IMR-90 (cell line): ENCODE data around the gene GRIK3. TPM values are rescaled to one million over a fixed set of nuclear protein-coding genes. Genes with fewer than 3 reads are reported as not detected.

Experiments
- ATAC-seq: fragments of 200-7000 bp; cut with Tn5 transposase; 2 replicates; pipeline ENCODE4 v1.9.1; 2020; ENCODE audit warnings: low read depth, mild to moderate bottlenecking, moderate library complexity
- BruUV-seq: library from RNA; stranded (reverse); fragments of 400-500 nt; replicated peaks from 2 replicates; lab custom pipeline; 2021; lab: Mats Ljungman, UMichigan
- CTCF ChIA-PET: fragments of 300-600 bp; formaldehyde crosslinking; extraction: SDS; loops from one replicate; lab custom pipeline; 2021; ENCODE audit warnings: antibody characterized with exemption; lab: Yijun Ruan, JAX
- POLR2A ChIA-PET: fragments of 300-600 bp; sonication (Branson Sonifier 250); formaldehyde crosslinking; loops from one replicate; lab custom pipeline; 2022; ENCODE audit warnings: antibody characterized with exemption; ENCODE audit not compliant: unreplicated experiment; lab: Charles Lee
- DNase-seq: peaks from one replicate; pipeline ENCODE4 v3.0.0; 2013
- H2AFZ ChIP-seq: replicated peaks from 2 replicates; pipeline ENCODE3; 2013; ENCODE audit warnings: low read length, mild to moderate bottlenecking; ENCODE audit not compliant: poor library complexity
- H2AK5ac ChIP-seq: 2 replicates; pipeline ENCODE4 v1.6.1; 2013; ENCODE audit warnings: low read depth, low read length, inconsistent platforms
- H2AK9ac ChIP-seq: replicated peaks from 2 replicates; pipeline ENCODE3; 2013; ENCODE audit warnings: mild to moderate bottlenecking, low read depth, low read length, moderate library complexity; ENCODE audit not compliant: poor library complexity
- H2BK120ac ChIP-seq: 2 replicates; pipeline ENCODE4 v1.6.1; 2013; ENCODE audit warnings: low read depth, low read length, inconsistent platforms
- H2BK15ac ChIP-seq: 3 replicates; pipeline ENCODE4 v1.6.1; 2013; ENCODE audit warnings: low read depth, low read length, inconsistent platforms
- H2BK20ac ChIP-seq: 2 replicates; pipeline ENCODE4 v1.6.1; 2013; ENCODE audit warnings: low read depth, mild to moderate bottlenecking, inconsistent platforms, low read length, moderate library complexity
- H2BK5ac ChIP-seq: 2 replicates; pipeline ENCODE4 v1.6.1; 2013; ENCODE audit warnings: mild to moderate bottlenecking, low read depth, low read length, inconsistent platforms; ENCODE audit not compliant: poor library complexity, severe bottlenecking
- H3K14ac ChIP-seq: replicated peaks from 2 replicates; pipeline ENCODE4 v1.6.1; 2013; ENCODE audit warnings: low read depth, low read length, inconsistent platforms
- H3K18ac ChIP-seq: 2 replicates; pipeline ENCODE4 v1.6.1; 2013; ENCODE audit warnings: low read depth, low read length, control low read depth
- H3K23ac ChIP-seq: 2 replicates; pipeline ENCODE4 v1.6.1; 2013; ENCODE audit warnings: low read depth, low read length, inconsistent platforms
- H3K27ac ChIP-seq: 2 replicates; pipeline ENCODE4 v1.5.1; 2013; ENCODE audit warnings: mild to moderate bottlenecking, control low read depth, low read length; ENCODE audit not compliant: insufficient read depth
- H3K27me3 ChIP-seq: 2 replicates; pipeline ENCODE4 v1.6.1; 2013; ENCODE audit warnings: low read length; ENCODE audit not compliant: control insufficient read depth, insufficient read depth
- H3K36me3 ChIP-seq: 2 replicates; pipeline ENCODE4 v1.6.1; 2013; ENCODE audit warnings: low read length, mixed read lengths; ENCODE audit not compliant: control insufficient read depth, insufficient read depth
- H3K4ac ChIP-seq: 2 replicates; pipeline ENCODE4 v1.6.1; 2013; ENCODE audit warnings: low read depth, low read length, inconsistent platforms
- H3K4me1 ChIP-seq: 2 replicates; pipeline ENCODE4 v1.6.1; 2013; ENCODE audit warnings: low read length, mixed read lengths; ENCODE audit not compliant: control insufficient read depth, insufficient read depth
- H3K4me2 ChIP-seq: 2 replicates; pipeline ENCODE4 v1.6.1; 2013; ENCODE audit warnings: low read depth, mild to moderate bottlenecking, control low read depth, low read length, moderate library complexity
- H3K4me3 ChIP-seq: 2 replicates; pipeline ENCODE4 v1.5.1; 2013; ENCODE audit warnings: low read depth, mild to moderate bottlenecking, control low read depth, low read length, moderate library complexity; ENCODE audit not compliant: insufficient read depth
- H3K56ac ChIP-seq: 2 replicates; pipeline ENCODE4 v1.6.1; 2013; ENCODE audit warnings: low read length, inconsistent platforms; ENCODE audit not compliant: insufficient read depth; ENCODE audit errors: extremely low read depth
- H3K79me1 ChIP-seq, 2 experiments: 2 replicates each; pipeline ENCODE4 v1.6.1; 2013; ENCODE audit warnings: low read length in 2 of 2, inconsistent platforms in 1 of 2, low read depth in 1 of 2
- H3K9ac ChIP-seq: 2 replicates; pipeline ENCODE4 v1.6.1; 2013; ENCODE audit warnings: low read depth, low read length, control low read depth
- H3K9me1 ChIP-seq: 2 replicates; pipeline ENCODE4 v1.6.1; 2013; ENCODE audit warnings: low read length, inconsistent platforms; ENCODE audit not compliant: insufficient read depth
- H3K9me3 ChIP-seq: 2 replicates; pipeline ENCODE4 v1.6.1; 2013; ENCODE audit warnings: low read length; ENCODE audit not compliant: control insufficient read depth, insufficient read depth
- H4K20me1 ChIP-seq: 2 replicates; pipeline ENCODE4 v1.6.1; 2013; ENCODE audit warnings: low read length, inconsistent platforms; ENCODE audit not compliant: insufficient read depth
- H4K5ac ChIP-seq: 2 replicates; pipeline ENCODE4 v1.6.1; 2013; ENCODE audit warnings: mild to moderate bottlenecking, low read depth, low read length, control low read depth
- H4K8ac ChIP-seq, 2 experiments: 2 replicates each; pipeline ENCODE4 v1.6.1; 2013; ENCODE audit warnings: low read depth in 2 of 2, low read length in 2 of 2, control low read depth in 1 of 2, inconsistent platforms in 1 of 2
- H4K91ac ChIP-seq: 2 replicates; pipeline ENCODE4 v1.6.1; 2013; ENCODE audit warnings: low read depth, low read length, inconsistent platforms; ENCODE audit not compliant: insufficient read depth
- BHLHE40 ChIP-seq: fragments of 150-350 bp; IDR thresholded peaks from 2 replicates; pipeline ENCODE4 v1.6.1; 2016; ENCODE audit warnings: mild to moderate bottlenecking, low read depth, low read length
- CEBPB ChIP-seq: IDR thresholded peaks from 2 replicates; pipeline ENCODE4 v1.6.1; 2012; ENCODE audit warnings: low read depth, low read length, improper control_type of control experiment
- FOS ChIP-seq: fragments of 150-350 bp; IDR thresholded peaks from 2 replicates; pipeline ENCODE4 v1.6.1; 2016; ENCODE audit warnings: low read depth, low read length
- MAFK ChIP-seq: IDR thresholded peaks from 2 replicates; pipeline ENCODE4 v1.6.1; 2012; ENCODE audit warnings: low read depth, low read length, improper control_type of control experiment
- MAZ ChIP-seq: IDR thresholded peaks from 2 replicates; pipeline ENCODE4 v1.6.1; 2012; ENCODE audit warnings: low read depth, mild to moderate bottlenecking, low read length, improper control_type of control experiment, moderate library complexity, borderline replicate concordance
- NFE2L2 ChIP-seq: fragments of 150-350 bp; IDR thresholded peaks from 2 replicates; pipeline ENCODE4 v1.6.1; 2016; ENCODE audit warnings: low read depth, mild to moderate bottlenecking, low read length
- RAD21 ChIP-seq: IDR thresholded peaks from 2 replicates; pipeline ENCODE4 v1.6.1; 2012; ENCODE audit warnings: low read length, improper control_type of control experiment
- RCOR1 ChIP-seq: IDR thresholded peaks from 2 replicates; pipeline ENCODE4 v1.6.1; 2012; ENCODE audit warnings: mild to moderate bottlenecking, low read length, improper control_type of control experiment; ENCODE audit not compliant: insufficient replicate concordance
- RFX5 ChIP-seq: IDR thresholded peaks from 2 replicates; pipeline ENCODE4 v1.8.0; 2012; ENCODE audit warnings: low read depth, mild to moderate bottlenecking, low read length, moderate library complexity
- SMC3 ChIP-seq: fragments of 150-350 bp; IDR thresholded peaks from 2 replicates; pipeline ENCODE4 v1.6.1; 2016; ENCODE audit warnings: low read depth, mild to moderate bottlenecking, antibody characterized with exemption, low read length, moderate library complexity
- WGBS, 2 experiments: methylation state at CpG; one replicate each; pipeline versions ENCODE4 v1.1.5 to v1.1.7; 2013; ENCODE audit warnings: missing lambda C conversion rate in 2 of 2; ENCODE audit not compliant: insufficient read length in 1 of 2; ENCODE audit errors: extremely low coverage in 2 of 2; 5-methylcytosine and 5-hydroxymethylcytosine counted together
- dilution Hi-C: fragments of 300-500 bp; cut with HindIII; formaldehyde crosslinking; loops from one replicate; pipeline ENCODE4 v1.14.3; 2018; ENCODE audit warnings: low sequenced_read_pairs; ENCODE audit not compliant: unreplicated experiment
- in situ Hi-C: fragments of 300-500 bp; cut with MboI; formaldehyde crosslinking; loops from 3 replicates; pipeline ENCODE4 v1.14.3; 2019; ENCODE audit warnings: low sequenced_read_pairs, inconsistent platforms, mixed read lengths
- intact Hi-C: fragments of 100-400 bp; cut with micrococcal nuclease; formaldehyde crosslinking; loops from 2 replicates; pipeline ENCODE4 v1.10.0; 2022
- polyA plus RNA-seq, 3 experiments: library from polyadenylated mRNA; depleted of rRNA; stranded (reverse); fragments of >200 nt; gene quantifications; 2 replicates each; pipeline ENCODE4 v1.2.3, GENCODE V29; 2012; ENCODE audit warnings: low replicate concordance in 1 of 3
- total RNA-seq: library from RNA; depleted of rRNA; stranded (reverse); fragments of >200 nt; gene quantifications from 2 replicates; pipeline ENCODE4 v1.2.3, GENCODE V29; 2012
- TF ChIP-seq, protein P1 (sequence below): fragments of 150-350 bp; IDR thresholded peaks from 2 replicates; pipeline ENCODE4 v1.6.1; 2017; ENCODE audit warnings: mild to moderate bottlenecking, antibody characterized with exemption, low read length, low read depth
- TF ChIP-seq, protein P2 (sequence below): fragments of 150-350 bp; IDR thresholded peaks from 2 replicates; pipeline ENCODE4 v1.6.1; 2016; ENCODE audit warnings: low read depth, mild to moderate bottlenecking, low read length, moderate library complexity, borderline replicate concordance
- TF ChIP-seq, protein P3 (sequence below): conservative IDR thresholded peaks from 2 replicates; pipeline ENCODE4 v1.5.1; 2012; ENCODE audit warnings: mild to moderate bottlenecking, low read depth, low read length, improper control_type of control experiment

Gene GRIK3
- total and polyA plus RNA-seq, 2 of the 4 experiments (the other 2 are of a cell fraction), result not detected

DNA sequence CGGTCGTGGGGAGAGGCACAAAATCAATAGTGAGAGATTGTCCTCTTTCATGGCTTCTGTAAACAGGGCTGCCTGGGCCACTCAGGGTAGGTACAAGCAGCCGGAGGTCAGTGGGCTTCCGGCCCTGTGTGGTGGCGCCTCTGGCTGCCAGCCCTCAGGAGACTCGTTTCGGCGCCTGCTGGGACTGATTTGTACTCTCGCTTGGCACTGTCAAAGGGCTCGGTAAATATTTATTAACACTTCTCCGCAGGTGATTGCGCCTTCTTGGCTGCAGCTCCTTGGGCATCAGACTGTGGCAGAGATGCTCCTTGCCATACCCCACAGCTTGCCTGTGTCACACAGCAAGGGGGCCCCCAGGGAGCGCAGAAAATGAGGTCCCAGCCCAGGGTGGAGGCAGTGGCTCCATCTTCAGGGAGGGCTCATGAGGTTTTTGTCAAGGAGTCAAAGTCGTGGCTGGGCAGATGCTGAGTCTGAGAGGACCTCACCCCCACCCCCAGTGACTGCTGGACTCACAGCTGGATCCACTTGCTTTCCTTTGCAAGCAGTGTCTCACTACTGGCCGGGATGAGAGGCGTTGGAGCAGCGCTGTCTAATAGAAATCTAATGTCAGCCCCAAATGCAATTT, 262.5 kb downstream of the GRIK3 start:
- H3K18ac ChIP-seq, result no peak overlapping the region
- H3K4me3 ChIP-seq, result no peak overlapping the region
- H2BK20ac ChIP-seq, result no peak overlapping the region
- ChIA-PET POLR2A (no interaction called here), CTCF (no interaction called here)
- no peaks in the 10 kb centered on the region for H4K20me1 ChIP-seq
- no peak overlapping the region for H2BK5ac ChIP-seq
- DNase-seq (no peak), ATAC-seq (no peak)
- H3K27ac ChIP-seq, result no peak overlapping the region
- no peak overlapping the region for H2BK15ac ChIP-seq
- dilution Hi-C loops, result no loop called here
- no peak overlapping the region for H3K23ac ChIP-seq
- intact Hi-C loops, result no loop called here
- H2AFZ ChIP-seq, result peak overlapping the region; percentile 32
- H3K27me3 ChIP-seq, result peaks cover 2% of the 10 kb centered on the region; the same call in 1 of the 2 replicates
- no peaks in the 10 kb centered on the region for H3K36me3 ChIP-seq
- H3K4me2 ChIP-seq, result no peak overlapping the region
- H4K8ac ChIP-seq, result no peak overlapping the region
- H3K9me1 ChIP-seq, result no peaks in the 10 kb centered on the region
- H3K4ac ChIP-seq, result no peak overlapping the region
- TF ChIP-seq, protein P1, sequence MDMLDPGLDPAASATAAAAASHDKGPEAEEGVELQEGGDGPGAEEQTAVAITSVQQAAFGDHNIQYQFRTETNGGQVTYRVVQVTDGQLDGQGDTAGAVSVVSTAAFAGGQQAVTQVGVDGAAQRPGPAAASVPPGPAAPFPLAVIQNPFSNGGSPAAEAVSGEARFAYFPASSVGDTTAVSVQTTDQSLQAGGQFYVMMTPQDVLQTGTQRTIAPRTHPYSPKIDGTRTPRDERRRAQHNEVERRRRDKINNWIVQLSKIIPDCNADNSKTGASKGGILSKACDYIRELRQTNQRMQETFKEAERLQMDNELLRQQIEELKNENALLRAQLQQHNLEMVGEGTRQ, result no peak
- no peak for TF ChIP-seq RAD21
- no peak for TF ChIP-seq NFE2L2
- no peak for TF ChIP-seq RFX5
- TF ChIP-seq FOS, result no peak
- no peak for TF ChIP-seq SMC3
- TF ChIP-seq, protein P2, sequence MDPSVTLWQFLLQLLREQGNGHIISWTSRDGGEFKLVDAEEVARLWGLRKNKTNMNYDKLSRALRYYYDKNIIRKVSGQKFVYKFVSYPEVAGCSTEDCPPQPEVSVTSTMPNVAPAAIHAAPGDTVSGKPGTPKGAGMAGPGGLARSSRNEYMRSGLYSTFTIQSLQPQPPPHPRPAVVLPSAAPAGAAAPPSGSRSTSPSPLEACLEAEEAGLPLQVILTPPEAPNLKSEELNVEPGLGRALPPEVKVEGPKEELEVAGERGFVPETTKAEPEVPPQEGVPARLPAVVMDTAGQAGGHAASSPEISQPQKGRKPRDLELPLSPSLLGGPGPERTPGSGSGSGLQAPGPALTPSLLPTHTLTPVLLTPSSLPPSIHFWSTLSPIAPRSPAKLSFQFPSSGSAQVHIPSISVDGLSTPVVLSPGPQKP, result no peak
- no peak for TF ChIP-seq MAFK
- TF ChIP-seq, protein P3, sequence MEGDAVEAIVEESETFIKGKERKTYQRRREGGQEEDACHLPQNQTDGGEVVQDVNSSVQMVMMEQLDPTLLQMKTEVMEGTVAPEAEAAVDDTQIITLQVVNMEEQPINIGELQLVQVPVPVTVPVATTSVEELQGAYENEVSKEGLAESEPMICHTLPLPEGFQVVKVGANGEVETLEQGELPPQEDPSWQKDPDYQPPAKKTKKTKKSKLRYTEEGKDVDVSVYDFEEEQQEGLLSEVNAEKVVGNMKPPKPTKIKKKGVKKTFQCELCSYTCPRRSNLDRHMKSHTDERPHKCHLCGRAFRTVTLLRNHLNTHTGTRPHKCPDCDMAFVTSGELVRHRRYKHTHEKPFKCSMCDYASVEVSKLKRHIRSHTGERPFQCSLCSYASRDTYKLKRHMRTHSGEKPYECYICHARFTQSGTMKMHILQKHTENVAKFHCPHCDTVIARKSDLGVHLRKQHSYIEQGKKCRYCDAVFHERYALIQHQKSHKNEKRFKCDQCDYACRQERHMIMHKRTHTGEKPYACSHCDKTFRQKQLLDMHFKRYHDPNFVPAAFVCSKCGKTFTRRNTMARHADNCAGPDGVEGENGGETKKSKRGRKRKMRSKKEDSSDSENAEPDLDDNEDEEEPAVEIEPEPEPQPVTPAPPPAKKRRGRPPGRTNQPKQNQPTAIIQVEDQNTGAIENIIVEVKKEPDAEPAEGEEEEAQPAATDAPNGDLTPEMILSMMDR, result no peak
- no peak for TF ChIP-seq CEBPB
- no peak for TF ChIP-seq MAZ
- no peak for TF ChIP-seq RCOR1
- TF ChIP-seq BHLHE40, result no peak
- no peak overlapping the region for H3K56ac ChIP-seq
- H3K9ac ChIP-seq, result no peak overlapping the region
- no peaks in the 10 kb centered on the region for H3K79me1 ChIP-seq
- in situ Hi-C loops, result no loop called here
- H2BK120ac ChIP-seq, result no peak overlapping the region
- H2AK9ac ChIP-seq, result peak overlapping the region; percentile 16
- H4K5ac ChIP-seq, result no peak overlapping the region
- no peaks in the 10 kb centered on the region for H3K4me1 ChIP-seq
- no peak overlapping the region for H2AK5ac ChIP-seq
- H3K14ac ChIP-seq, result no peak overlapping the region
- H3K9me3 ChIP-seq, result no peaks in the 10 kb centered on the region
- BruUV-seq, result no TSS peak
- no peak overlapping the region for H4K91ac ChIP-seq
- 6% methylated on average over 7 of the region's 17 CpGs; no CpG with 5 or more reads in 1 of the 2 experiments for WGBS, 2 experiments
